SK-N-DZ (cell line): ENCODE measurements around the gene M6PR. TPM values are rescaled to one million over a fixed set of nuclear protein-coding genes. Genes with fewer than 3 reads are reported as not detected.

ENCODE experiments used
- DNase-seq: peaks from one replicate; pipeline ENCODE4 v3.0.0-alpha.2; 2015; ENCODE audit warnings: low spot score
- polyA plus RNA-seq, 2 experiments: library from polyadenylated mRNA; depleted of rRNA; stranded (reverse); fragments of >200 nt; gene quantifications; 2 replicates each; pipeline ENCODE4 v1.2.3, GENCODE V29; 2014

The M6PR gene
- polyA plus RNA-seq (2014; cell fraction: cytosol; rRNA removed) = 98.0 and 129 TPM in 2 replicates
- polyA plus RNA-seq (2014; cell fraction: nucleus; rRNA removed) = 105 and 150 TPM in 2 replicates

GRCh38 chr12:8949342-8950220, at the start of gene M6PR:
Gene M6PR, minus strand, starts transcription at chr12:8949645. Its CDS starts 3,241 bp downstream, at chr12:8946404.
- peak; percentile 99 for DNase-seq

- no peak for DNase-seq
These were observed 47.4 kb upstream of the M6PR start for GRCh38 chr12:8996682-8997405.

GRCh38 chr12:8995021-8995775, 45.8 kb upstream of the M6PR start:
- DNase-seq = no peak

GRCh38 chr12:8993827-8994226, 44.4 kb upstream of the M6PR start:
- no peak for DNase-seq

- no peak for DNase-seq
These were observed 42.2 kb upstream of the M6PR start for GRCh38 chr12:8991371-8992345.

GRCh38 chr12:8989413-8989812, 40.0 kb upstream of the M6PR start, which contains the start of gene KLRG1:
Gene KLRG1, plus strand, starts transcription at chr12:8989546. Its CDS starts 90 bp downstream, at chr12:8989636.
- no peak for DNase-seq

- no peak for DNase-seq
These were observed 38.2 kb upstream of the M6PR start for GRCh38 chr12:8987685-8988084.

GRCh38 chr12:8987163-8987562, 37.7 kb upstream of the M6PR start:
- no peak for DNase-seq

- DNase-seq = no peak
These were observed 35.8 kb upstream of the M6PR start for GRCh38 chr12:8985213-8985754.

- DNase-seq = no peak
These were observed 30.7 kb upstream of the M6PR start for GRCh38 chr12:8980137-8980536.

- no peak for DNase-seq
These were observed 21.0 kb upstream of the M6PR start for GRCh38 chr12:8970432-8970831.

- no peak for DNase-seq
These were observed 20.5 kb upstream of the M6PR start for GRCh38 chr12:8969861-8970411.

GRCh38 chr12:8968761-8969160, 19.3 kb upstream of the M6PR start:
- DNase-seq = no peak

- DNase-seq = no peak
These were observed 10.7 kb upstream of the M6PR start for GRCh38 chr12:8960176-8960575.

GRCh38 chr12:8958066-8958465, 8.6 kb upstream of the M6PR start:
- no peak for DNase-seq

- peak; percentile 73 for DNase-seq
These were observed 8.1 kb upstream of the M6PR start for GRCh38 chr12:8957561-8957960.

GRCh38 chr12:8956772-8957171, 7.3 kb upstream of the M6PR start:
- DNase-seq = no peak

GRCh38 chr12:8956073-8956472, 6.6 kb upstream of the M6PR start:
- no peak for DNase-seq

GRCh38 chr12:8953773-8954402, 4.4 kb upstream of the M6PR start:
- DNase-seq = no peak
